HG03159 (cell line): Measurements from ENCODE around the gene SRP72.
A peak's percentile ranks its signal among the peaks of the same experiment; 100 is the strongest.
"Not testable (repeated sequence)": the region's sequence is repeated elsewhere in the genome, so short reads cannot be mapped to it uniquely, and the experiment has no call there.

ENCODE experiments used
- ATAC-seq: cut with Tn5 transposase; IDR thresholded peaks from one replicate; pipeline ENCODE4 v1.9.1; 2021; ENCODE audit warnings: mild to moderate bottlenecking, moderate library complexity; ENCODE audit not compliant: unreplicated experiment

The SRP72 gene

GRCh38 chr4:56463711-56464110, 3.7 kb upstream of the SRP72 start:
- ATAC-seq = no peak

GRCh38 chr4:56464581-56464980, 2.8 kb upstream of the SRP72 start:
- ATAC-seq = no peak

- no peak for ATAC-seq
These were observed 1.7 kb upstream of the SRP72 start for GRCh38 chr4:56465599-56466295.

- not testable (repeated sequence) for ATAC-seq
These were observed 1.1 kb upstream of the SRP72 start for GRCh38 chr4:56466296-56466761.

- no peak for ATAC-seq
These were observed 520 bp upstream of the SRP72 start for GRCh38 chr4:56466910-56467283.

GRCh38 chr4:56468097-56468422, 643 bp downstream of the SRP72 start:
- peak; percentile 38 for ATAC-seq

GRCh38 chr4:56469489-56470210, 2.2 kb downstream of the SRP72 start:
- ATAC-seq = no peak

GRCh38 chr4:56475917-56476316, 8.5 kb downstream of the SRP72 start:
- peak; percentile 89 for ATAC-seq

- no peak for ATAC-seq
These were observed 9.8 kb downstream of the SRP72 start for GRCh38 chr4:56477192-56477702.

- ATAC-seq = no peak
These were observed 13.3 kb downstream of the SRP72 start for GRCh38 chr4:56480691-56481090.

GRCh38 chr4:56496241-56496640, 28.8 kb downstream of the SRP72 start:
- ATAC-seq = no peak

- ATAC-seq = peak; percentile 68
These were observed 38.1 kb downstream of the SRP72 start, which contains the start of gene ARL9 for GRCh38 chr4:56505269-56506130. Gene ARL9 (plus strand): TSS chr4:56505791. CDS start chr4:56505863, 72 bp downstream.

- ATAC-seq = no peak
These were observed 43.7 kb downstream of the SRP72 start for GRCh38 chr4:56511098-56511497.

GRCh38 chr4:56512166-56512565, 44.7 kb downstream of the SRP72 start:
- no peak for ATAC-seq

GRCh38 chr4:56513517-56513916, 46.1 kb downstream of the SRP72 start:
- ATAC-seq = no peak

- ATAC-seq = peak; percentile 94
These were observed 63.1 kb downstream of the SRP72 start for GRCh38 chr4:56530269-56531148.

- ATAC-seq = no peak
These were observed 63.8 kb downstream of the SRP72 start for GRCh38 chr4:56531149-56531770.

GRCh38 chr4:56531823-56532222, 64.4 kb downstream of the SRP72 start:
- no peak for ATAC-seq

- no peak for ATAC-seq
These were observed 64.8 kb downstream of the SRP72 start for GRCh38 chr4:56532239-56532638.

GRCh38 chr4:56535915-56536314, 68.5 kb downstream of the SRP72 start:
- no peak for ATAC-seq
